GM21390 (cell line): ENCODE data around the gene NBEAL1.
"Not testable (repeated sequence)": the region's sequence is repeated elsewhere in the genome, so short reads cannot be mapped to it uniquely, and the experiment has no call there.

Experiments used
- ATAC-seq: cut with Tn5 transposase; IDR thresholded peaks from one replicate; pipeline ENCODE4 v1.9.1; 2021; ENCODE audit not compliant: unreplicated experiment

Gene NBEAL1

GRCh38 chr2:203201426-203201825 lies 186.8 kb downstream of the NBEAL1 start:
- ATAC-seq: no peak

- no peak for ATAC-seq
Measured at GRCh38 chr2:203209538-203209937, 194.9 kb downstream of the NBEAL1 start.

- ATAC-seq: peak; percentile 80
Measured at GRCh38 chr2:203225423-203226039, 210.9 kb downstream of the NBEAL1 start.

- ATAC-seq: not testable (repeated sequence)
Measured at GRCh38 chr2:203229674-203230073, 215.0 kb downstream of the NBEAL1 start.

- no peak for ATAC-seq
Measured at GRCh38 chr2:203237346-203238238, 222.9 kb downstream of the NBEAL1 start.

- ATAC-seq: no peak
Measured at GRCh38 chr2:203238292-203238703, 223.6 kb downstream of the NBEAL1 start.

GRCh38 chr2:203238704-203239526 lies 224.2 kb downstream of the NBEAL1 start, which contains the start of gene CYP20A1:
TSS of gene CYP20A1 (plus strand) at chr2:203239018. CDS start at chr2:203239063, 45 bp downstream.
- ATAC-seq: peak; percentile 89

GRCh38 chr2:203240491-203240890 lies 225.8 kb downstream of the NBEAL1 start:
- no peak for ATAC-seq

GRCh38 chr2:203242518-203242917 lies 227.8 kb downstream of the NBEAL1 start:
- no peak for ATAC-seq

GRCh38 chr2:203246646-203247045 lies 232.0 kb downstream of the NBEAL1 start:
- ATAC-seq: no peak

GRCh38 chr2:203252818-203253217 lies 238.1 kb downstream of the NBEAL1 start:
- no peak for ATAC-seq

- not testable (repeated sequence) for ATAC-seq
Measured at GRCh38 chr2:203253422-203254095, 238.9 kb downstream of the NBEAL1 start.

- ATAC-seq: no peak
Measured at GRCh38 chr2:203261326-203262159, 246.9 kb downstream of the NBEAL1 start.
